Epidermal melanocyte (primary cell): ENCODE results near the gene ITPRIPL2.

ENCODE experiments used
- DNase-seq: peaks from one replicate; pipeline ENCODE4 v3.0.0; 2011; ENCODE audit warnings: low spot score; ENCODE audit not compliant: insufficient read length

ITPRIPL2 gene

DNA sequence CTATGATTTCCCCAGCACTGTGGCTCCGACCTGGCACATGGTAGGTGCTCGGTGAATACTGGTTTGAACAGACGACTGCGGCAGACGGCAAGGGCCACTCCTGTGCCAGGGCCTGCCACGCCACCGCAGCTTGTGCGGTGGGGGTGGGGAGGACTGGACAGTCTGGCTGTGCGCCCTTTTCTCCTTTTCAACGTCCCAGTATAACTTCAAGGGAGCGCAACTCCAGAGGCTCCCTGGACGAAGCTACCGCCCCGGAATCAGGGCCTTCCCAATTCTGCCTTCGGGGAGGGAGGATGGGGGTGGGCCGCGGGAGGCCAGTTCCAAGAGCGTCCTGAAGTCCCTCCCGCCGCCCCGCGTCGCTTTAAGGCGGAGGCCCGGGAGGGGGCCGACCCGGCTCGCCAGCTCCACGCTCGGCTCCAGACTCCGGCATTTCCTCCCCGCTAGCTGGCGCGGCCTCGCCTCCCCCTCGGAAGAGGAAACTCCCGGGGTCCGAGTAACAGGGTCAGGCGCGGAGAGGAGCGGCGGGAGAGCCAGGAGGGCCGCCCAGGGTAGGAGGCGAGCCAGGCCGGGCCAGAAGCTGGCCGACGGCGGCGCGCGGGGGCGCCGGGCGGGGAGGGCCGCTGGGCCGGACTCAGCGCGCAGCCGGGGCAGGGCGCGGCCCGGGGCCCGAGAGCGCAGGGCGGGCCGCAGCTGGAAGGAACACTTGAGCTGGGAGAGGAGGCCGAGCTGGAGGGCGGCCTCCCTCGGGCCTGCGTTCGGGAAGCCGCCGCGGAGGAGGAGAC, at the start of gene ITPRIPL2:
ITPRIPL2 (plus strand) TSS at position 388 of the 782 bp plus-strand sequence. CDS start 498 bp downstream, outside the sequence.
- peak; percentile 89 for DNase-seq

GRCh38 chr16:19066988-19067348, 46.8 kb upstream of the ITPRIPL2 start:
- DNase-seq: no peak

DNA sequence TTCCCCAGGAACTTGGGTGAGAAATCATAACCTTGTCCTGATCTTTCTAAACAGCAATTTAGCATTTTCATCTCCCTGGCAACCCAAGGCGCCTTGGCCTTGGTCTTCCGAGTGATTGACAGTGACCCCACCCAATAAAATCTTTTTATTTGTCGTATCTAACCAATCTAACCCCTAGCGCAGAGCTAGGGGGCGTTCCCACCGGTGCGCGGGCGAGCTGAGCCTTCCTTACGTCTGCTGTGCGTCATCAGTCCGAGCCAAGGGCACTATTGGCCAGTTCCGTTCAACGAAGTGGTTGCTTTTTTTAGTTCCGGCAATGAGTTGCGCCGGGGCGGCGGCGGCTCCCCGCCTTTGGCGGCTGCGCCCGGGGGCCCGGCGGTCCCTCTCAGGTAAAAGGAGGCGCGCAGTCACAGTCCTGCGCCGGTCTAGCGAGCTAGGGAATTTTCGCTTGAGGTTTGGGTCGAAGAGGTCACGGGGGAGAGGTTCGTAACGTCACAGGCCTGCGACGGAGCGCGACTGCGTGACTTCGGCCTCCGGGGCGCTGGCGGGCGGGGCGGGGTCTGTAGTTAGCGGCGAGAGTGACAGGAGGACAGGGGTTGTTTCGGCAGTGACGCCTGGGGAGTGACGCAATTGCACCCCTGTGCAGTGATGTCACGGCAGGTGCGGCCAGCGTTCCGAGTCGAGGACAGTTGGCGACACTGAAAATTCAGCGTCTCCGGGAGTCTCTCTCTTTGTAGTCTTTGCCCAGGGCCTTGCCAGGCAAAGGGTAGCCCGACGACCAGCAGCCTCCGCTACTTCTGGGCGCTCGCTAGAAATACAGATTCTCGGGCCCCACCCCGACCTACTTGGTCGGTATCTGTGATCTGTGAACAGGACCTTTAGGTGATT, 46.2 kb upstream of the ITPRIPL2 start, which contains the start of gene COQ7:
COQ7 (plus strand) TSS at position 266 of the 888 bp plus-strand sequence; CDS start at position 317, 51 bp downstream.
- DNase-seq: peak; percentile 81

- no peak for DNase-seq
These were observed 45.4 kb upstream of the ITPRIPL2 start for GRCh38 chr16:19068237-19068815.

DNA sequence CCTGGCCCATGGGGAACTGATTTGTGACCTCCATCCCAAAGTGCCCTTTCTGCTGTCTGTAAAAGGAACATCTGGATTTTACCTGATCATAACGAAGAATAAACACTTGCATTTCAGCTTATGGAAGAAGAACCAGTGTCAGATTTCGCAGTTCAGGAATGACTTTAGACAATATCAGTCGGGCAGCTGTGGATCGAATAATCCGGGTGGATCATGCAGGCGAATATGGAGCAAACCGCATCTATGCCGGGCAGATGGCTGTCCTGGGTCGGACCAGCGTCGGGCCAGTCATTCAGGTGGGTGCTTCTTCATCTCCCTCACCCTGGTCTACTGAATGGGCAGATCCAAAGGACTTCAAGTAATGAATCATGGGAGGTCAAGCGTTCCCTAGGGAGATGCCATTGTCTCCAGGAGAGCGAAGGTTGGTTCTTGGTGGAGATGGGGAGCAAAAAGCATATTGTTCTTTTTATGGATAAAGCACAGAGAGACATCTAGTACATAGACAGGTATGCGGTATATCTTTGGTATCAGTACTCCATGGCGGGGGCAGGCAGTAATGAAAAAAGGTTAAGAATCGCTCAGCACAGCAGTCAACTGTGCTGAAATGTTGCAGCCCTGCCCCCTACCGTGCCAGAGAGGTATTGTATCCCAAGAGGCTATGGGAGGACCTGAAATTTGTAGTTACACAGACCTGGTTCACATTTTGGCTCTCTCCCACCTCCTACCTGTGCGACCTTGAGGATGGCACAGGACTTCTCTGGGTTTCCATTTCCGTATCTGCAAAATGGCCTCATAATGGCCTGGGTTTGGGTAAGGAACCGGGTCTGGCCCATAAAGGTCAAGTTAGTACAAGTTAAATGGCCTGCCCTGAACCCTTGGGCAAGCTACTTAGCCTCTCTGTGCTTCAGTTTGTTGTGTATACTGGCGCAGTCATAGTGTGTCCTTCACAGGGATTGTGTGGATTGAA, 41.7 kb upstream of the ITPRIPL2 start:
- DNase-seq: no peak

- no peak for DNase-seq
These were observed 40.4 kb upstream of the ITPRIPL2 start for GRCh38 chr16:19073344-19073743.

DNA sequence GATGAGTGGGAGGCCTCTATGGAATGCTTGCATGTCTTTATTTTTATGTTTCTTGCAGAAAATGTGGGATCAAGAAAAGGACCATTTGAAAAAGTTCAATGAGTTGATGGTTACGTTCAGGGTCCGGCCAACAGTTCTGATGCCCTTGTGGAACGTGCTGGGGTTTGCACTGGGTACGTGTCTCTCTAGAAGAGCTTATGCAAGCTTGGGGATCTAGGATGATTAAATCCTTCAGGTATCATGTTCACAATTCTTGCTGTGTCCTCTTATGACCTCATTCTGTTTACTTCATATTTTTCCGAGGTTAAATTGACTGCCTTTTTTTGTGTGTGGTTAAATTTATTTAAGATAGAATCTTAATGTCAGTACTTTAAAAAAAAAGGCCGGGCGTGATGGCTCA, 39.9 kb upstream of the ITPRIPL2 start:
- DNase-seq: no peak

- no peak for DNase-seq
These were observed 38.3 kb upstream of the ITPRIPL2 start for GRCh38 chr16:19075511-19075910.

DNA sequence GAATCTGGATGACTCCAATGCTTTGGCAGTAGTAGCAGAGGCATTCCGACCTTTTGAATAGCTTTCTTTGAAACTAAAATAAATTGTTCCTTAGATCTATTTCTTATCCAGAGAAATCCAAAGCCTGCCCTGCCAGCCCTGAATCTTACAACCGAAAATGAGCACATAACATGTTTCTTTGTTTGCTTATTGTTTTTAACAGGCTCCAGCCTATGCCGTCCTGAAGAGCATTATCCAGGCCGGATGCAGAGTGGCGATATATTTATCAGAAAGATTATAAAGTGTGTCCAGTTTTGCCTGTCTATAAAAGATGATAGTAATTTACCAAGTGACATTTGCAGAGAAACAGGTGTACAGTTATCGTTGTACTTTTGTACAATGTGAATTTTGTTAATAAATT, 35.9 kb upstream of the ITPRIPL2 start:
- DNase-seq: no peak

- DNase-seq: no peak
These were observed 30.1 kb upstream of the ITPRIPL2 start for GRCh38 chr16:19083670-19084069.

DNA sequence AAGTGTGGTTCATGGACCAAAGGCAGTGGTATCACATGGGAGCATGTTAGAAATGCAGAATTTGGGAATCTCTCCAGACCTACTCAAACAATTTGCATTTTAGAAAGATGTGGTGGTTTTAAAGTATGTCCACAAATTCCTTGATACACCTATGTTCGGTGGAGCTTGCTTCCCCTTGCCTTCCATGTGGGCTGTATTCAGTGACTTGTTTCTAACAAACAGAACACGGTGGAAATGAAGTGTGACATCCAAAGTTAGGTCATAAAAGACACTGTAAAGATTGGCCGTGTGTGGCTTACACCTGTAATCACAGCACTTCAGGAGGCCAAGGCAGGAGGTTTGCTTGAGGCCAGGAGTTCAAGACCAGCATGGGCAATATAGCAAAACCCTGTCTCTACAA, 29.6 kb upstream of the ITPRIPL2 start:
- DNase-seq: no peak

- DNase-seq: no peak
These were observed 28.9 kb upstream of the ITPRIPL2 start for GRCh38 chr16:19084879-19085278.

- DNase-seq: no peak
These were observed 28.0 kb upstream of the ITPRIPL2 start for GRCh38 chr16:19085679-19086200.

- peak; percentile 44 for DNase-seq
These were observed 27.2 kb upstream of the ITPRIPL2 start for GRCh38 chr16:19086322-19087199.

- DNase-seq: no peak
These were observed 25.3 kb upstream of the ITPRIPL2 start for GRCh38 chr16:19088341-19088916.

GRCh38 chr16:19089410-19089955, 24.3 kb upstream of the ITPRIPL2 start:
- DNase-seq: no peak

DNA sequence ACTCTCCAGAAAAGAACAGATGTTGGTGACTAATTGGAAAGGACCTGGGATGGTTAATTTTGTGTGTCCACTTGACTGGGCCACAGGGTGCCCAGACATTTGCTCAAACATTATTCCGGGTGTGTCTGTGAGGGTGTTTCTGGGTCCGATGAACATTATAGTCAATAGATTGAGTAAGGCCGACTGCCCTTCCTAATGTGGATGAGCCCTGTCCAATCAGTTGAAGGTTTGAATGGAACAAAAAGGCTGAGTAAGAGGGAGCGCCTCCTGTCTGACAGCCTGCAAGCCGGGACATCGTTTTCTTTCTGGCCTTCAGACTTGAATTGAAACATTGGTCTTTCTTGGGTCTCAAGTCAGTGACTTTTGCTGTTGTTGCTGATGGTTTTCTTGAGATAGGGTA, 22.8 kb upstream of the ITPRIPL2 start:
- no peak for DNase-seq

- DNase-seq: no peak
These were observed 20.9 kb upstream of the ITPRIPL2 start for GRCh38 chr16:19092653-19093410.
